Stimulated activated CD4-positive, alpha-beta T cell treated with anti-CD3 and anti-CD28 coated beads, Interleukin-15, amount 100 ng/mL, for 1 hour (primary cell): Measurements from ENCODE around the gene TUBA1A.
"Not testable (repeated sequence)": the region's sequence is repeated elsewhere in the genome, so short reads cannot be mapped to it uniquely, and the experiment has no call there.

Experiments
- DNase-seq, 2 donors: peaks; one replicate each; pipeline ENCODE4 v3.0.0-alpha.2; 2020; ENCODE audit warnings: low read depth in 1 of 2, low spot score in 1 of 2

Gene TUBA1A

GRCh38 chr12:49201595-49202295, 12.9 kb upstream of the TUBA1A start:
- no peak for DNase-seq

DNA sequence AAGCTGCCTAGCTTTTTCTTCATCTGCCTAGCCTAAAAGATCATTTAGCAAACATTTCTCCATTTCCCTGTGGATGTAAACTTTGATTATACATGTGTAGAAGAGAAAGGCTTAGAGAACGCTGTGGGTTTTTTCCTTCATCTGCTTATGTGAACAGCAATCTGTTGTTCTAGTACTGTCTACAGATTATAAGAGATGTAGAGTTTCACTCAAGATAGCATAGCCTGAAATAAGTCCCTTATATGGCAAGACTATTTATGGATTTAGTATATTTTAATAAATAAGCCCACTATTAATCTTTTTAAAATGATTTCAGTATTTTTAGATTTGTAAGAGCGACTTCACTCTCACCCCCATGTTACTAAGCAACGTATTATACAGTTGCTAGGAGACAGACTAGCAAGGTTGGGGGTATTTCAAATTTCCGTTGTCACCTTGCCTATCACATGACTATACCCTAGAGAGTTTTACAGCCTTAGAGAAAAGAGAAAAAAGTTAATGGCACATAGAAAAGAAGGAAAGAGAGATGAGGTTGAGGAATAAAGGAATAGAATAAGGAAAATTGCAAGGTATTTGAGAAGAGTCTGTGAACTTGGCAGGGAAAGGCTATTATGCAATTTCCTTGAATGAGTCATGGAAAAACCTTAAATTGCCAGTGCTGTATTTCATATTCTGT, 12.2 kb upstream of the TUBA1A start:
- DNase-seq: no peak

DNA sequence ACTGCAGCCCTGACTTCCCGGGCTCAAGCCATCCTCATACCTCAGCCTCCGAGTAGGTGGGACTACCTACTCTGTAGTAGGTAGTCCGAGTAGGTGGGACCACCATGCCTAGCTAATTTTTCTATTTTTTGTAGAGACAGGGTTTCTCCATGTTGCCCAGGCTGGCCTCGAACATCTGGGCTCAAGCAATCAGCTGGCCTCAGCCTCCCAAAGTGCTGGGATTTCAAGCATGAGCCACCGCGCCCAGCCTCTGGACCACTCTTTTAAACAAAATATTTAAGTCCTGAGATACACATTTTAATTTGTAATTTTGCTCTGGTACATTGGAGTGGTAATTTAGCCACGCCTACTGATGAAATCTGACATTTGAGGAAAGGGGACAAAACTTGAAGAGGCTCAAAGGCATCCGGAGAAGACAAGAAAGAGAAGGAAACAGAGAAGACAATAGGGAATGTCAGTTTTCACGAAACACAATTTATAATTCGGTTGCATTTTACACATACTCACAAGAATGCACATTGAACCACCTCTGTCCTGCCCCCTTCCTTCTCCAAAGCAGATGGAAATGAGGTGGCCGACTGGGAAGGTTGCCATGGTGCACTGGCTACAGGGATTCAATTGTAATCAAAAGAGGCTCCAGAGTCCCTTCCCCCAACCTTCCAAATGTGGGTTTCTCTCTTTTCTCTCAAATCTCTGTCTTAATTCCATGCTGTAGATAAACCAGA, 9.7 kb upstream of the TUBA1A start:
- no peak for DNase-seq

GRCh38 chr12:49197256-49197655, 8.4 kb upstream of the TUBA1A start:
- DNase-seq: no peak

- DNase-seq: no peak
These were observed 6.9 kb upstream of the TUBA1A start for GRCh38 chr12:49195736-49196135.

DNA sequence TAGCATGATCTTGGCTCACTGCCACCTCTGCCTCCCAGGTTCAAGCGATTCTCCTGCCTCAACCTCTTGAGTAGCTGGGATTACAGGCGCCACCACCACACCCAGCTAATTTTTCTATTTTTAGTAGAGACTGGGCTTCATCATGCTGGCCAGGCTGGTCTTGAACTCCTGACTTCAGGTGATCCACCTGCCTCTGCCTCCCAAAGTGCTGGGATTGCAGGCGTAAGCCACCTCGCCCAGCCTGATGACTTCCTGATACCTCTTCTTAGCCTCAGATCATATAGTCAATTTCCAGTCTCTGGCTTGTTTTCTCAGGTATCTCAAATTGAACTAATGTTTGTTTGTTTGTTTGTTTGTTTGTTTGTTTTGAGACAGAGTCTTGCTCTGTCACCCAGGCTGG, 4.9 kb upstream of the TUBA1A start:
- not testable (repeated sequence) for DNase-seq

DNA sequence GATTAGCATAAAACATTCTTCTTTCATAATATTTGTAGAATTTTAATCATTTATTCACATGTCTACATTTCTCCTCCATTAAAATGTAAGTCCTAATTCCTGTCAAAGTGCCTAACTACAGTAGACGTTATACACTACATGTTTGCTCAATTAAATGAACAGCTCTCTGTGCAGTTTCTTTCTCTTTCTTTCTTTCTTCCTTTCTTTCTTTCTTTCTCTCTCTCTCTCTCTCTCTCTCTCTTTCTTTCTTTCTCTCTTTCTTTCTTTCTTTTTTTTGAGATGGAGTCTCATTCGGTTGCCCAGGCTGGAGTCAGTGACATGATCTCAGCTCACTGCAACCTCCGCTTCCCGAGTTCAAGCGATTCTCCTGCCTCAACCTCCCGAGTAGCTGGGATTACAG, 2.6 kb upstream of the TUBA1A start:
- not testable (repeated sequence) for DNase-seq

DNA sequence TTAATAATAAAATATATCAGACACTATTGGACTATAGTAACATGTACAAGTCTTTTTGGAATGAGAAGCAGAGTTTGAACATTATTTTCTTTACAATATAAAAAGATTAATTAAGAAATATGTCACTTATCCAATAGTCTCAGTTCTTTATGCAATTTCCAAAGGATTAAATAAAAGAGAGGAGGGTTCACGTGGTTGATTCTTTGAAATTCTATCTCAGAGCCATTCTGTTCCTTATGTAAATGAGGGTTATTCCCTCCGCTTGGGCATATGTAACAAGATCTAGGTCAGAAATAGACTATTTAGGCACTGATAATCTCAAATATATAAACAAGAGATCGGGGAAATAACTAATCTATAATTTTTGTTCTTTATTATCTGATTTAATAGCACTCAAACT, 2.1 kb upstream of the TUBA1A start:
- no peak for DNase-seq

DNA sequence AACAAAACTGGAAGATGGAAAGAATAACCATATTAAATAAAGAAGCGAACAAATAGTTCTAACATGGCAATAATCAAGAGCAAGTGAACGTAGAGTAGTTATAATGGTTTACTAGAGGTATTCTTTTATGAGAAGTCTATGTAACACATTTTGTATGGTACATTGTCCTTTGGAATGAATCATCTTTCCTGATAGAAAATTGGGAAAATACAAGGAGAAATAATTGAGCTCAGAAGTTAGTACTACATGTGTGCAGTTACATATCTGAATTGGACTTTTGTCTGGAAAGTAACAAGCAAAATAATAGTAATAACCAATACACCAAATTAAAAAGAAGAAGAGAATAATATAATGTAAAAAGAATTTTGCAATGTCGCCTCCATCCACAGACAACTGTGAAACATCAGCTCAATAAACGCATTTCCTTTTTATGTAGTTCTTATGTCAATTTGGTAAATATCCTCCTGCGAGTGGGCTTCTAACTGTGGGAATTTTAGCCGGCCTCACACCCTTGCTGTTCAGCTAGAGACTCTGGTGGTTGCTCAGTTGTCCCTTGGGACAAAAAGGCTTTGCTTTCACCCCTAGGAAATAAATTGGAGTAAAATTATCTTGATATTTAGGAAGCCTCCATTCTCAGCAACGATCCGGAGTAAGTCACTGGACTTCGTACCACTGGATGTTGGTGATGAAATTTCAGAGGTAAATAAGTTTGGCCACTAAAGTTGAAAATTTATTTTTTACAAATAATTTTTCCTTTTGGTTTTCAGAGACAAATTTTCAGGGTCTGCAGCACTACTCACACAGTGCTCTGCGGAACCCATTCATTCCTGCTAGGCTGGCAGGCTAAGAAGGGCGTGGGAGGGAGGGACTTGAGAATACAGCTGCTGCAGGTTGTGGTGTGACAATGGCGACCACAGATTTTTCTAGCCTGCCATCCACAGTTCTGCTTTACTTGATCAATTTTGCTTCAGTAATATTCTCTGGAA, 1.1 kb upstream of the TUBA1A start:
- no peak for DNase-seq

GRCh38 chr12:49188201-49188915, 522 bp downstream of the TUBA1A start:
- DNase-seq: peak; percentile 48 to 63

- no peak for DNase-seq
These were observed 1.7 kb downstream of the TUBA1A start for GRCh38 chr12:49187184-49187583.

GRCh38 chr12:49186307-49186706, 2.6 kb downstream of the TUBA1A start:
- DNase-seq: not testable (repeated sequence)

GRCh38 chr12:49184697-49185096, 4.2 kb downstream of the TUBA1A start:
- not testable (repeated sequence) for DNase-seq

DNA sequence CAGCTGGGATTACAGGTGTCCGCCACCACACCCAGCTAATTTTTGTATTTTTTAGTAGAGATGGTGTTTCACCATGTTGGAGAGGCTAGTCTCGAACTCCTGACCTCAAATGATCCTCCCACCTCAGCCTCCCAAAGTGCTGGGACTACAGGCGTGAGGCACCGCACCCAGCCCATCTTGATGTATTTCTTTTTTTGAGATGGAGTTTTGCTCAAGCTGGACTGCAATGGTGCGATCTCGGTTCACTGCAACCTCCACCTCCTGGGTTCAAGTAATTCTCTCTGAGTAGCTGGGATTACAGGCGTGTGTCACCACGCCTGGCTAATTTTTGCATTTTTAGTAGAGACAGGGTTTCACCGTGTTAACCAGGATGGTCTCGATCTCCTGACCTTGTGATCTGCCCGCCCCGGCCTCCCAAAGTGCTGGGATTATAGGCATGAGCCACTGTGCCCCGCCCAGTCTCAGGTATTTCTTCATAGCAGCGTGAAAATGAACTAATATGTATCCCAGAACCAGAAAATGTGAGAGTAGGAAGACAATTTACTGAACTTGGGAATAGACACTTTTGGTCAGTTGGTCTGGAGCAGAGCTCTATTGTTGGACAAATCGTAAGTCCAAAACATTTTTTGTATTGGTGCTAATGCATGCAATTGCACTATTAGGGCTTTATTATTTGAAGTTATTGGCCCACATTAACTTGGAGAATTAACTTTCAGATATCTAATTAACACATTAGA, 5.5 kb downstream of the TUBA1A start:
- DNase-seq: not testable (repeated sequence)

- no peak for DNase-seq
These were observed 14.7 kb downstream of the TUBA1A start for GRCh38 chr12:49174218-49174617.

GRCh38 chr12:49170924-49171323, 18.0 kb downstream of the TUBA1A start:
- DNase-seq: no peak

DNA sequence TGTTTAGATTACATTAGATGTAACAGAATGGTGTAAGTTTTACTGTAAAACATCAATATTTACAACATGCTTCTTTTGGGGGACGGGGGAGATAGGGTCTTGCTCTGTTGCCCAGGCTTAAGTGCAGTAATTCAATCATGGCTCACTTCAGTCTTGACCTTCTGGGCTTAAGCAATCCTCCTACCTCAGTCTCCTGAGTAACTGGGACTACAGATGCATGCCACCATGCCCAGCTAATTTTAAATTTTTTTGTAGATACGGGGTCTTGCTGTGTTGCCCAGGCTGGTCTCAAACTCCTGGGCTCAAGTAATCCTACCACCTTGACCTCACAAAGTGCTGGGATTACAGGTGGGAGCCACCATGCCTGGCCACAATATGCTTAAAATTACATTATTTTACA, 23.8 kb downstream of the TUBA1A start:
- DNase-seq: no peak

DNA sequence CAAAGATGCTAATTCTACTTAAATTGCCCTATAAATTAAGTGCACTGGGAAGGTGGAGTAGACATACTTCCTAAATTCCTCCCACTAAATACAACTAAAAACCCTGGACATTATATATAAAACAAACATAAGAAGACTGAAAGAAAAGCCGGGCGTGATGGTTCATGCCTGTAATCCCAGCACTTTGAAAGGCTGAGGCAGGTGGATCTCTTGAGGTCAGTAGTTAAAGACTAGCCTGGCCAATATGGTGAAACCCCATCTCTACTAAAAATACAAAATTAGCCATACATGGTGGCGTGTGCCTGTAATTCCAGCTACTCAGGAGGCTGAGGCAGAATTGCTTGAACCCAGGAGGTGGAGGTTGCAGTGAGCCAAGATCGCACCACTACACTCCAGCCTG, 27.0 kb downstream of the TUBA1A start:
- DNase-seq: not testable (repeated sequence)

DNA sequence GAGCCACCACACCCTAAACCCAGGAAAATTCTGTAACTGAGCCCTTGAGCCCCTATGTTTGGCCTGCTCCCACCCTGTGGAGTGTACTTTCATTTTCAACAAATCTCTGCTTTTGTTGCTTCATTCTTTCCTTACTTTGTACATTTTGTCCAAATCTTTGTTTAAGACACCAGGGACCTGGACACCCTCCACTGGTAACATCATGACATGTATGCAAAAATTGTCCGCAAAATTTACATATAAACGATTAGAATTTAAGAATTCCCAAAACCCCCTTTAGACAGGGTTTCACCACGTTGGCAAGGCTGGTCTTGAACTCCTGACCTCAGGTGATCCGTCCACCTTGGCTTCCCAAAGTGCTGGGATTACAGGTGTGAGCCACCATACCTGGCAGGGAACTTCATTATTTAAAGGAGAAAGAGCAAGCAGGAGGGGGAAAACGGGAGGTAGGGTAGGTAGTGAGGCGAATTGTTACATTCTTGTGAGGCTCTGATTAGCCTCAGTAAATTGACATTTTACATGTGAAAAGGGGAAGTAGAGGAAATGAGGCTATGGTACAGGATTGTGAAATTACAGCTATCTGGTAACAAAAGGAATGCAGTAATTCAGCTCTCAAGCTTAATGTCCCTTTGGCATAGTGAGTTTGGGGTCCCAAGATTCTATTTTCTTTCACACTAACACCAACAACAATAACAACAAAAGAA, 27.6 kb downstream of the TUBA1A start:
- DNase-seq: no peak
